Measurements from ENCODE around the gene TBCE. TPM values are rescaled to one million over a fixed set of nuclear protein-coding genes. Genes with fewer than 3 reads are reported as not detected.
A peak's percentile ranks its signal among the peaks of the same experiment; 100 is the strongest.

Gene TBCE
- total and polyA plus RNA-seq, 9 of the 15 experiments (the other 6 are each of a cell fraction or from before 2014, with no cell fraction given) = 52.6 to 92.1 (median 82.1) TPM

DNA sequence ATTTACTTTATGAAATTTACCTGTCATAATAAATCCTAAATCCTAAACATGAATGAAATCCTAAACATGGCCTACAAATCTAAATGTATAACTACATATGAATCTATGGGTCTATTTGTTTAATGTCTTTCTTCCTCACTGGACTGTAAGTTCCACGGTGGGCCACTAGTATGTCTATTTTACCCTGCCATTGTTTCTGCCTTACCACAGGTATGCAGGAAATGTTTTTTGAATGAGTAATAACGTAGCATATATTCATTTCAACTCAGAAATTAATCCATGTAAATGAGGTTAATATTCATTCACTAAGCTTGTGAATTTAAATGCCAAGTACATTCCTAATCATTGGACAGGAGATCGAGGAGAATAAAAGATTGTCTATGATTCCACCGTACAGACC lies 101.7 kb downstream of the TBCE start:
- peaks cover 44% of the 10 kb centered on the region; the same call in 2 of the 3 replicates for H3K36me3 ChIP-seq (ENCODE audit: control insufficient read depth, insufficient read depth, low read length)
- no TSS peak for BruUV-seq (replicated peaks)
- no peaks in the 10 kb centered on the region for H3K79me2 ChIP-seq (ENCODE audit: control insufficient read depth, insufficient read depth, low read length)
- no peaks in the 10 kb centered on the region for H3K9me3 ChIP-seq (replicated peaks; ENCODE audit: control insufficient read depth, insufficient read depth, low read depth, low read length)
- H3K27me3 ChIP-seq (ENCODE audit: control insufficient read depth in 2 of 2, insufficient read depth in 2 of 2, low read length in 2 of 2) = no peaks in the 10 kb centered on the region
- intact Hi-C loops (cut with micrococcal nuclease) (no loop called here), in situ Hi-C loops (cut with MboI) (no loop called here)
- no peak overlapping the region for H3K4me3 ChIP-seq
- 92% methylated on average over 4 of the region's 4 CpGs for WGBS (ENCODE audit: insufficient coverage, low coverage, missing lambda C conversion rate)
- H3K4me1 ChIP-seq (replicated peaks in 1 of 2; ENCODE audit: control insufficient read depth in 2 of 2, insufficient read depth in 2 of 2, low read length in 2 of 2) = no peaks in the 10 kb centered on the region
- no peak overlapping the region for H3K4me2 ChIP-seq (ENCODE audit: insufficient read depth, low read length)
- DNase-seq (ENCODE audit: extremely low read depth in 1 of 4, low spot score in 3 of 4) (no peak), FAIRE-seq (no peak), ATAC-seq (peak; percentile 35; the same call in 1 of the 3 replicates)
- H3K27ac ChIP-seq (ENCODE audit: extremely low read depth, low read depth, low read length) = no peak overlapping the region
- ChIA-PET CTCF (ENCODE audit: low intra/inter-chr PET ratio) (no interaction called here), POLR2A (no interaction called here)
- no peaks in the 10 kb centered on the region for H3K9me1 ChIP-seq (ENCODE audit: control insufficient read depth, insufficient read depth, low read length)
- H3K9ac ChIP-seq (ENCODE audit: insufficient read depth in 1 of 2, low read depth in 2 of 2, low read length in 2 of 2) = no peak overlapping the region
- H4K20me1 ChIP-seq (replicated peaks; ENCODE audit: control insufficient read depth, insufficient read depth, low read length) = no peaks in the 10 kb centered on the region
- H2AFZ ChIP-seq (ENCODE audit: low read depth, low read length) = no peak overlapping the region
- TF ChIP-seq, protein P1, sequence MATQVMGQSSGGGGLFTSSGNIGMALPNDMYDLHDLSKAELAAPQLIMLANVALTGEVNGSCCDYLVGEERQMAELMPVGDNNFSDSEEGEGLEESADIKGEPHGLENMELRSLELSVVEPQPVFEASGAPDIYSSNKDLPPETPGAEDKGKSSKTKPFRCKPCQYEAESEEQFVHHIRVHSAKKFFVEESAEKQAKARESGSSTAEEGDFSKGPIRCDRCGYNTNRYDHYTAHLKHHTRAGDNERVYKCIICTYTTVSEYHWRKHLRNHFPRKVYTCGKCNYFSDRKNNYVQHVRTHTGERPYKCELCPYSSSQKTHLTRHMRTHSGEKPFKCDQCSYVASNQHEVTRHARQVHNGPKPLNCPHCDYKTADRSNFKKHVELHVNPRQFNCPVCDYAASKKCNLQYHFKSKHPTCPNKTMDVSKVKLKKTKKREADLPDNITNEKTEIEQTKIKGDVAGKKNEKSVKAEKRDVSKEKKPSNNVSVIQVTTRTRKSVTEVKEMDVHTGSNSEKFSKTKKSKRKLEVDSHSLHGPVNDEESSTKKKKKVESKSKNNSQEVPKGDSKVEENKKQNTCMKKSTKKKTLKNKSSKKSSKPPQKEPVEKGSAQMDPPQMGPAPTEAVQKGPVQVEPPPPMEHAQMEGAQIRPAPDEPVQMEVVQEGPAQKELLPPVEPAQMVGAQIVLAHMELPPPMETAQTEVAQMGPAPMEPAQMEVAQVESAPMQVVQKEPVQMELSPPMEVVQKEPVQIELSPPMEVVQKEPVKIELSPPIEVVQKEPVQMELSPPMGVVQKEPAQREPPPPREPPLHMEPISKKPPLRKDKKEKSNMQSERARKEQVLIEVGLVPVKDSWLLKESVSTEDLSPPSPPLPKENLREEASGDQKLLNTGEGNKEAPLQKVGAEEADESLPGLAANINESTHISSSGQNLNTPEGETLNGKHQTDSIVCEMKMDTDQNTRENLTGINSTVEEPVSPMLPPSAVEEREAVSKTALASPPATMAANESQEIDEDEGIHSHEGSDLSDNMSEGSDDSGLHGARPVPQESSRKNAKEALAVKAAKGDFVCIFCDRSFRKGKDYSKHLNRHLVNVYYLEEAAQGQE (IDR thresholded peaks at IDR 0.05; ENCODE audit: borderline replicate concordance) = no peak
- TF ChIP-seq, protein P1 (CRISPR knock-in tag; IDR thresholded peaks at IDR 0.05; ENCODE audit: low read depth) = no peak
- TF ChIP-seq ZBTB7A (IDR thresholded peaks at IDR 0.05; ENCODE audit: borderline replicate concordance, control insufficient read depth, low read depth, low read length) (no peak), ZKSCAN8 (CRISPR knock-in tag; IDR thresholded peaks at IDR 0.05) (no peak), KAT8 (IDR thresholded peaks at IDR 0.05; ENCODE audit: low read depth) (no peak)
- TF ChIP-seq, protein P2, sequence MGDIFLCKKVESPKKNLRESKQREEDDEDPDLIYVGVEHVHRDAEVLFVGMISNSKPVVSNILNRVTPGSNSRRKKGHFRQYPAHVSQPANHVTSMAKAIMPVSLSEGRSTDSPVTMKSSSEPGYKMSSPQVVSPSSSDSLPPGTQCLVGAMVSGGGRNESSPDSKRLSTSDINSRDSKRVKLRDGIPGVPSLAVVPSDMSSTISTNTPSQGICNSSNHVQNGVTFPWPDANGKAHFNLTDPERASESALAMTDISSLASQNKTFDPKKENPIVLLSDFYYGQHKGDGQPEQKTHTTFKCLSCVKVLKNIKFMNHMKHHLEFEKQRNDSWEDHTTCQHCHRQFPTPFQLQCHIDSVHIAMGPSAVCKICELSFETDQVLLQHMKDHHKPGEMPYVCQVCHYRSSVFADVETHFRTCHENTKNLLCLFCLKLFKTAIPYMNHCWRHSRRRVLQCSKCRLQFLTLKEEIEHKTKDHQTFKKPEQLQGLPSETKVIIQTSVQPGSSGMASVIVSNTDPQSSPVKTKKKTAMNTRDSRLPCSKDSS (IDR thresholded peaks at IDR 0.05; ENCODE audit: low read depth, partially characterized antibody) = no peak
- TF ChIP-seq, protein P3, sequence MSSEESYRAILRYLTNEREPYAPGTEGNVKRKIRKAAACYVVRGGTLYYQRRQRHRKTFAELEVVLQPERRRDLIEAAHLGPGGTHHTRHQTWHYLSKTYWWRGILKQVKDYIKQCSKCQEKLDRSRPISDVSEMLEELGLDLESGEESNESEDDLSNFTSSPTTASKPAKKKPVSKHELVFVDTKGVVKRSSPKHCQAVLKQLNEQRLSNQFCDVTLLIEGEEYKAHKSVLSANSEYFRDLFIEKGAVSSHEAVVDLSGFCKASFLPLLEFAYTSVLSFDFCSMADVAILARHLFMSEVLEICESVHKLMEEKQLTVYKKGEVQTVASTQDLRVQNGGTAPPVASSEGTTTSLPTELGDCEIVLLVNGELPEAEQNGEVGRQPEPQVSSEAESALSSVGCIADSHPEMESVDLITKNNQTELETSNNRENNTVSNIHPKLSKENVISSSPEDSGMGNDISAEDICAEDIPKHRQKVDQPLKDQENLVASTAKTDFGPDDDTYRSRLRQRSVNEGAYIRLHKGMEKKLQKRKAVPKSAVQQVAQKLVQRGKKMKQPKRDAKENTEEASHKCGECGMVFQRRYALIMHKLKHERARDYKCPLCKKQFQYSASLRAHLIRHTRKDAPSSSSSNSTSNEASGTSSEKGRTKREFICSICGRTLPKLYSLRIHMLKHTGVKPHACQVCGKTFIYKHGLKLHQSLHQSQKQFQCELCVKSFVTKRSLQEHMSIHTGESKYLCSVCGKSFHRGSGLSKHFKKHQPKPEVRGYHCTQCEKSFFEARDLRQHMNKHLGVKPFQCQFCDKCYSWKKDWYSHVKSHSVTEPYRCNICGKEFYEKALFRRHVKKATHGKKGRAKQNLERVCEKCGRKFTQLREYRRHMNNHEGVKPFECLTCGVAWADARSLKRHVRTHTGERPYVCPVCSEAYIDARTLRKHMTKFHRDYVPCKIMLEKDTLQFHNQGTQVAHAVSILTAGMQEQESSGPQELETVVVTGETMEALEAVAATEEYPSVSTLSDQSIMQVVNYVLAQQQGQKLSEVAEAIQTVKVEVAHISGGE (CRISPR knock-in tag; IDR thresholded peaks at IDR 0.05) = no peak
